ENCODE measurements around the gene MTG2. TPM values are rescaled to one million over a fixed set of nuclear protein-coding genes. Genes with fewer than 3 reads are reported as not detected.

MTG2 gene
- total and polyA plus RNA-seq, 2 donors from 2014 or later = 36.1 to 45.2 TPM

DNA sequence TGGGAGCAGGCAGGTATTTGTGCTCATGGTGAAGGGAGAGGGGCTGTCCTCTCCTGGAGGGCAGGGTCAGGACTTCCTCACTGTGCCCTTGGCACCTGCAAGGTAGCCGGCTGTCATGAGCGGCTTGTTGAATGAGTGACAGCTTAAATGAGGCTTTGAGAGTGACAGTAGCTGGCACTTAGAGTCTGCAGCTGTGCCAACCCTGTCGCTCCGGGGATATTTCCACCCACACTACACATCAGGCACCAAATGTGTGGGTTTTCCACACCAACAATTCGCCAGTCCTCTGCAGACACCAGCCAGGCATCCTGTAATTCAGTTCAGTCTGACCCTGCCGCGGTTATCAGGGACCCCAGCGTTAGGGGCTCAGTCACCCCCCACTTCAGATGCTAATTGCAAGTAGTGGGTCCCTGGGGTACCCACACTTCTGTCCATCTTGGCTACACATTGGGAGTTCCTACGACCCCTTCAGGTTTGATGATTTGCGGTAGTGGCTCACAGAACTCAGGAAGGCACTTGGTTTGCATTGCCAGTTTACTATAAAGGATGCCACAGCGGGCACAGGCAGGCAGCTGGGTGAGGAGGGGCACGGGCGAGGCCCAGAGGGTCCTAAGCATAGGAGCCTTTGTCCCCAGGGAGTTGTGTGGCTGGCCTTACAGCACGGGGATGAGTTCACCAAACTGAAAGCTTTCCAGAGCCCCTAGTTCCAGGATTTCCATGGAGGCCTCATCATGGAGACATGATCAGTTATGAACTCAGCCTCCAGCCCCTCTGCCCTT, 9.1 kb downstream of the MTG2 start:
- intact Hi-C loops (cut with DNase I) = no loop called here
- Histone ChIP-seq H3K27me3 (ENCODE audit: control insufficient read depth, insufficient read depth, low read length) (no peaks in the 10 kb centered on the region), H3K27ac (ENCODE audit: low read depth in 2 of 2, low read length in 2 of 2) (no peak overlapping the region), H3K4me1 (ENCODE audit: control insufficient read depth in 2 of 3, insufficient read depth in 2 of 3, low read depth in 1 of 3, low read length in 3 of 3) (no peaks in the 10 kb centered on the region), H3K36me3 (ENCODE audit: control insufficient read depth in 2 of 3, insufficient read depth in 3 of 3, low read length in 3 of 3) (peaks cover 2 to 7% (median 7%) of the 10 kb centered on the region in 3 donors), H3K9ac (ENCODE audit: low read length in 3 of 3) (no peak overlapping the region), H3K4me3 (ENCODE audit: low read length in 3 of 3) (no peak overlapping the region), H3K9me3 (ENCODE audit: control insufficient read depth in 2 of 3, insufficient read depth in 1 of 3, low read length in 3 of 3) (no peaks in the 10 kb centered on the region)
- TF ChIP-seq, protein P1, sequence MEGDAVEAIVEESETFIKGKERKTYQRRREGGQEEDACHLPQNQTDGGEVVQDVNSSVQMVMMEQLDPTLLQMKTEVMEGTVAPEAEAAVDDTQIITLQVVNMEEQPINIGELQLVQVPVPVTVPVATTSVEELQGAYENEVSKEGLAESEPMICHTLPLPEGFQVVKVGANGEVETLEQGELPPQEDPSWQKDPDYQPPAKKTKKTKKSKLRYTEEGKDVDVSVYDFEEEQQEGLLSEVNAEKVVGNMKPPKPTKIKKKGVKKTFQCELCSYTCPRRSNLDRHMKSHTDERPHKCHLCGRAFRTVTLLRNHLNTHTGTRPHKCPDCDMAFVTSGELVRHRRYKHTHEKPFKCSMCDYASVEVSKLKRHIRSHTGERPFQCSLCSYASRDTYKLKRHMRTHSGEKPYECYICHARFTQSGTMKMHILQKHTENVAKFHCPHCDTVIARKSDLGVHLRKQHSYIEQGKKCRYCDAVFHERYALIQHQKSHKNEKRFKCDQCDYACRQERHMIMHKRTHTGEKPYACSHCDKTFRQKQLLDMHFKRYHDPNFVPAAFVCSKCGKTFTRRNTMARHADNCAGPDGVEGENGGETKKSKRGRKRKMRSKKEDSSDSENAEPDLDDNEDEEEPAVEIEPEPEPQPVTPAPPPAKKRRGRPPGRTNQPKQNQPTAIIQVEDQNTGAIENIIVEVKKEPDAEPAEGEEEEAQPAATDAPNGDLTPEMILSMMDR (IDR thresholded peaks at IDR 0.05; ENCODE audit: borderline replicate concordance, extremely low read depth, insufficient read depth) = no peak
- DNase-seq = no peak
- FAIRE-seq = no peak

DNA sequence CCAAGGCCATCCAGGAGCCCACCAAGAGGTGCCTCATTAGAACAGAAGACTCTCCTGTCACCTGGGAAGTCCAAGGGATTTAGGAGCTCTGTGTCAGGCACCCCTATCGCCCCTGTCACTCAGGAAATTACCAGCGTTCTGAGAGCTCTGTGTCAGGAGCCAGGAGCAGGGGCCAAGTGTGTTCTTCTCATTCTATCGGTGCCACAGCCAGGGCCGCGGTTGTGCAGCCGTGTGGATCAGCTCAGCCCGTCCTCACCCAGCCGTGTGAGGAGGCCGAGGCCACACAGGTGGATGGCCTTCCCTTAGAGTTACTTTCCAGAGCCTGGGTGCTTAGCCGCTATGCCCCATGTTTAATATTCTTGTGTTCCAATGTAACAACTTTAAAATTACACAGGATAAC, 9.8 kb downstream of the MTG2 start:
- FAIRE-seq = no peak
- Histone ChIP-seq H3K4me1 (ENCODE audit: control insufficient read depth in 2 of 3, insufficient read depth in 2 of 3, low read depth in 1 of 3, low read length in 3 of 3) (no peaks in the 10 kb centered on the region), H3K27me3 (ENCODE audit: control insufficient read depth, insufficient read depth, low read length) (no peaks in the 10 kb centered on the region), H3K9ac (ENCODE audit: low read length in 3 of 3) (no peak overlapping the region), H3K27ac (ENCODE audit: low read depth in 2 of 2, low read length in 2 of 2) (no peak overlapping the region), H3K36me3 (ENCODE audit: control insufficient read depth in 2 of 3, insufficient read depth in 3 of 3, low read length in 3 of 3) (peaks cover 2 to 9% (median 8%) of the 10 kb centered on the region in 3 donors), H3K4me3 (ENCODE audit: low read length in 3 of 3) (no peak overlapping the region), H3K9me3 (ENCODE audit: control insufficient read depth in 2 of 3, insufficient read depth in 1 of 3, low read length in 3 of 3) (no peaks in the 10 kb centered on the region)
- TF ChIP-seq, protein P1 (IDR thresholded peaks at IDR 0.05; ENCODE audit: borderline replicate concordance, extremely low read depth, insufficient read depth) = no peak
- DNase-seq = no peak
- intact Hi-C loops (cut with DNase I) = no loop called here

DNA sequence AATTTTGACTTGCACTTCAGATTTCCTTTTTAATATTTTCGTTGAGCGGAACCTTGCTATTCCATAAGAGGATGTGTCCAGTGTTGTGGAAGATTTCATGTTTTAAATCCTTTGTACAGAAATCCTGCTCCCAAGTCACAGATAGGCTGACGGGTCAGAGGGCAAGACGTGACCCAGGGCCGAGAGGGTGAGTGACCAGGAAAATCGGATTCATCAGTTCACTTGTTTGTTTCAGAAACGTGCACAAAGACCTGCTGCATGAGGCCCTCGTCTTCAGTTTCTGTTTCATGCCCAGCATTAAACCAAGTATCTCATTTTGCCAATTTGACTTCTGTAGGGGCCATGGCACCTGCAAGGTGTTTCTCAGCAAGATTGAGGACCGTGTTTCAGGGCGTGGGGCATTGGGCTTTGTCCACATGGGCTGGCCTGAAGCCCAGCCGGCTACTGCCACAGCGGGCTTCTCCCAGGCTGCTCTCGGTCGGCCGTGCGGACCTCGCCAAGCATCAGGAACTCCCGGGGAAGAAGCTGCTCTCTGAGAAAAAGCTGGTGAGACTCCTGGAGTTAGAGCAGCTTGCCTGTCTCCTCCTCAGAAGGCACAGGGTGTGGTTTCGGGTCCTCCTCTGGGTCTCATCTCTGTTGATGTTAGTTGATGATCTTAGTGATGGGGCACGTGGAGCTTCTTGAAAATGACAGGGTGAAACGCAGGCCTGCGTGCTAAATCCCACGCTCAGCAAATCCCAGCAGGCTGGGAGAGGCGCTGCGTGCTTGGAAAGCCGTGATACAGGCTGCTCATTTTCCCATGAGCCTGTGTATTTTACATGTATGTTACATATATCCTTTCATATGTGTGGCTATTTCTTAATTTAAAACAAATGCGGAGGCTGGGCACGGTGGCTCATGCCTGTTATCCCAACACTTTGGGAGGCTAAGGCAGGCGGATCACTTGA, 10.5 kb downstream of the MTG2 start:
- DNase-seq = peak in 1 of 5 donors; percentile 32
- FAIRE-seq = no peak
- intact Hi-C loops (cut with DNase I) = no loop called here
- H3K9ac ChIP-seq (ENCODE audit: low read length in 3 of 3) = no peak overlapping the region
- H3K4me1 ChIP-seq (ENCODE audit: control insufficient read depth in 2 of 3, insufficient read depth in 2 of 3, low read depth in 1 of 3, low read length in 3 of 3) = no peaks in the 10 kb centered on the region
- H3K36me3 ChIP-seq (ENCODE audit: control insufficient read depth in 2 of 3, insufficient read depth in 3 of 3, low read length in 3 of 3) = peaks cover 2 to 16% (median 12%) of the 10 kb centered on the region in 3 donors
- no peak overlapping the region for H3K4me3 ChIP-seq (ENCODE audit: low read length in 3 of 3)
- no peaks in the 10 kb centered on the region for H3K27me3 ChIP-seq (ENCODE audit: control insufficient read depth, insufficient read depth, low read length)
- TF ChIP-seq, protein P1 (IDR thresholded peaks at IDR 0.05; ENCODE audit: borderline replicate concordance, extremely low read depth, insufficient read depth) = no peak
- H3K27ac ChIP-seq (ENCODE audit: low read depth in 2 of 2, low read length in 2 of 2) = no peak overlapping the region
- no peaks in the 10 kb centered on the region for H3K9me3 ChIP-seq (ENCODE audit: control insufficient read depth in 2 of 3, insufficient read depth in 1 of 3, low read length in 3 of 3)

All from kidney (tissue), 14 donors.